GM19395 (cell line): Measurements from ENCODE around the gene CNTN4.
"Not testable (repeated sequence)": the region's sequence is repeated elsewhere in the genome, so short reads cannot be mapped to it uniquely, and the experiment has no call there.

Experiments used
- ATAC-seq: cut with Tn5 transposase; IDR thresholded peaks from one replicate; pipeline ENCODE4 v1.9.1; 2021; ENCODE audit warnings: mild to moderate bottlenecking, moderate library complexity; ENCODE audit not compliant: unreplicated experiment

CNTN4 gene

GRCh38 chr3:2940062-2940461, 841.4 kb downstream of the CNTN4 start:
- no peak for ATAC-seq

- peak; percentile 91 for ATAC-seq
These were observed 846.0 kb downstream of the CNTN4 start for GRCh38 chr3:2944628-2945027.

- ATAC-seq = no peak
These were observed 846.5 kb downstream of the CNTN4 start for GRCh38 chr3:2945121-2945520.

GRCh38 chr3:2947536-2947935, 848.9 kb downstream of the CNTN4 start:
- ATAC-seq = no peak

- no peak for ATAC-seq
These were observed 850.2 kb downstream of the CNTN4 start for GRCh38 chr3:2948882-2949281.

- no peak for ATAC-seq
These were observed 851.5 kb downstream of the CNTN4 start for GRCh38 chr3:2950159-2950558.

GRCh38 chr3:2957115-2957514, 858.4 kb downstream of the CNTN4 start:
- ATAC-seq = peak; percentile 53

- ATAC-seq = no peak
These were observed 859.9 kb downstream of the CNTN4 start for GRCh38 chr3:2958551-2958950.

- no peak for ATAC-seq
These were observed 862.9 kb downstream of the CNTN4 start for GRCh38 chr3:2961576-2961975.

- no peak for ATAC-seq
These were observed 869.2 kb downstream of the CNTN4 start for GRCh38 chr3:2967871-2968270.

- peak; percentile 52 for ATAC-seq
These were observed 869.8 kb downstream of the CNTN4 start for GRCh38 chr3:2968475-2968874.

GRCh38 chr3:2976212-2976611, 877.5 kb downstream of the CNTN4 start:
- ATAC-seq = no peak

- ATAC-seq = no peak
These were observed 878.1 kb downstream of the CNTN4 start for GRCh38 chr3:2976796-2977195.

GRCh38 chr3:2978977-2979732, 880.5 kb downstream of the CNTN4 start:
- peak; percentile 55 for ATAC-seq

GRCh38 chr3:2984005-2984830, 885.6 kb downstream of the CNTN4 start:
- ATAC-seq = no peak

GRCh38 chr3:2984831-2985220, 886.2 kb downstream of the CNTN4 start:
- ATAC-seq = no peak

- ATAC-seq = no peak
These were observed 886.8 kb downstream of the CNTN4 start for GRCh38 chr3:2985479-2985878.

GRCh38 chr3:2992534-2992933, 893.9 kb downstream of the CNTN4 start:
- ATAC-seq = no peak

- ATAC-seq = not testable (repeated sequence)
These were observed 894.5 kb downstream of the CNTN4 start for GRCh38 chr3:2993130-2993529.

GRCh38 chr3:2993736-2994135, 895.1 kb downstream of the CNTN4 start:
- no peak for ATAC-seq

GRCh38 chr3:2995195-2995594, 896.5 kb downstream of the CNTN4 start:
- no peak for ATAC-seq

- ATAC-seq = no peak
These were observed 906.6 kb downstream of the CNTN4 start for GRCh38 chr3:3005146-3005744.
